NOMO-1 (cell line): Measurements from ENCODE around the gene RABGAP1L.

Experiments used
- DNase-seq, 2 experiments: peaks; one replicate each; lab custom pipeline; 2025; ENCODE audit not compliant: unreplicated experiment in 2 of 2; lab: John Stamatoyannopoulos, UW

The RABGAP1L gene

DNA sequence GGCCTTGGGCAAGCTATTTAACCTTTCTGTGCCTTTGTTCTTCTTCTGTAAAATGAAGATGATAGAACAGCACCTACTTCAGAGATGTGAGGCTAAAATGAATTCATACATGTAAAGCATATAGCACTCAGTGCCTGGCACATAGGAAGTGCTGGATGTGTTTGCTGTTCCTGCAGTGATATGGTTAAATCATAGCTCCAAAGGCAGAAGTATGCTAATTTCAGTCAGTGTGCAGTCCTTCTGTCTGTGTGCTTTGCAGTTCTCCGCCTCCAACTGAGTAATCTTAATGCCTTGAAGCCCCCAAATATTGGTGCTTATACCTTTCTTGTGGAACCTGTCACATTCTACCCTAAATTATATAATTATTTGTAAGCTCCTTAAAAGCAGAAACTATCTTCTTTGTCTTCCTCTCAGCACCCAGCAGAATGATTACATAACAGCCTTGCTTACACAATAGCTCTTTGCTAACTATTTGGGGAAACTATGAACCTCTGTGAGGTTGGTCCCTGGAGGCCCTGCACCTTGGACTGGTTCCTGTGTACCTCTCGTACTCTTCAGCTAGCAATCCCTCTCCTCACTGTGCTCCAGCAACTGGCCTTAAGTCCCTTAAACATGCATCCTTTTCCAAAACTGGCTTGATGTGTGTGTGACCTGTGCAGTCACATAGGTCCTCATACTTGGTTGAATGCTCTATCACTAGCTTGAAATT lies 783.4 kb downstream of the RABGAP1L start:
- DNase-seq = peak; percentile 77 to 90

DNA sequence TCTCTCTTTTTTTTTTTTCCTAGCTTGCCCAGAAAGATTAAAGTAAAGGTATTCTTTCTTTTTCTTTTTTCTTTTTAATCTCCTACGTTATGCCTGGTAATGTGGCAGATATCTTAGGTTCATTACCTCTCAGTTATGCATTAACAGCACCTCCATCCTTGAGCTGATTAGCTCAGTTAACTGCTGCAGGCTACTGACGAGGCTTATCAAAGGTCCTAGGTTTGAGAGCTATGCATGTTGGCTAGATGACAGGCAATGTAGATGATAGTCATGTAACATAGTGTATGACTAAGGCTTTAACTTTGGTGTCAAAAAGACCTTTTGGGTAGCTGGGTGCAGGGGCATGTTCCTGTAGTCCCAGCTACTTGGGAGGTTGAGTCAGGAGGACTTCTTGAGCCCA lies 786.7 kb downstream of the RABGAP1L start:
- no peak for DNase-seq

DNA sequence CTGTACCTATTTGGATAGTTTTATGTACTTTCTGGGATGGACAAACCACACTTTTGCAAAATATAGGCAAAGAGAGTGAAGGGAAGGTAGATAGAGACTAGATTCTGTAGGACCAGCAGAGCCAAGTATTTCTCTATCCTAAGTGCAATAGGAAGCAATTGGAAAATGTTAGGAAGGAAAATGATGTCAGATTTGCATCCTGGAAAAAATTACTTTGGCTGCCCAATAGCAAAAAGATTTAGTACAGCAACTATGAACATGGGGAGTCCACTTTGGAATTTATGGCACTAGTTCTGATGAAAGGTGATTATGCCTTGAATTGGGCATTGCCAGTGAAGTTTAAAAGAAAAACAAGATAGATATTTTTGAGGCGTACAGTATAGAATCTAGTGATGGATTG lies 789.7 kb downstream of the RABGAP1L start:
- DNase-seq = no peak

DNA sequence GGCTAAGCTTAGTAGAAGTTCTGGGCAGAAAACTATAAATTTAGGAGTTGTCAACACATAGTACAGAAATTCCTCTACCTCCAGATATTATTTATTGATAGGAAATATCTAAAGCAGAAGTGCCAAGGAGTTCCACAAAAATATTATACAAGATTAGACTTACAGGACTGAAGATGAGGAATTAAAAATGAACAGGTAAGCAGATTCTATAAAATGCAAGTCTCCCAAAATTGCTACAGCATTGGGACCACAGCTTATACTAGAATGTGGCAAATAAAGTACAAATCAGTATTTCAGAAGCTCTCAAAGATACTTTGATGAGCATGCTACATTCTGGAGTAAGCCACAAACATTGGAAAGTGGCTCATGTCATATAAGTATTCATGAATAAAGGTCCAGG lies 790.3 kb downstream of the RABGAP1L start:
- no peak for DNase-seq

DNA sequence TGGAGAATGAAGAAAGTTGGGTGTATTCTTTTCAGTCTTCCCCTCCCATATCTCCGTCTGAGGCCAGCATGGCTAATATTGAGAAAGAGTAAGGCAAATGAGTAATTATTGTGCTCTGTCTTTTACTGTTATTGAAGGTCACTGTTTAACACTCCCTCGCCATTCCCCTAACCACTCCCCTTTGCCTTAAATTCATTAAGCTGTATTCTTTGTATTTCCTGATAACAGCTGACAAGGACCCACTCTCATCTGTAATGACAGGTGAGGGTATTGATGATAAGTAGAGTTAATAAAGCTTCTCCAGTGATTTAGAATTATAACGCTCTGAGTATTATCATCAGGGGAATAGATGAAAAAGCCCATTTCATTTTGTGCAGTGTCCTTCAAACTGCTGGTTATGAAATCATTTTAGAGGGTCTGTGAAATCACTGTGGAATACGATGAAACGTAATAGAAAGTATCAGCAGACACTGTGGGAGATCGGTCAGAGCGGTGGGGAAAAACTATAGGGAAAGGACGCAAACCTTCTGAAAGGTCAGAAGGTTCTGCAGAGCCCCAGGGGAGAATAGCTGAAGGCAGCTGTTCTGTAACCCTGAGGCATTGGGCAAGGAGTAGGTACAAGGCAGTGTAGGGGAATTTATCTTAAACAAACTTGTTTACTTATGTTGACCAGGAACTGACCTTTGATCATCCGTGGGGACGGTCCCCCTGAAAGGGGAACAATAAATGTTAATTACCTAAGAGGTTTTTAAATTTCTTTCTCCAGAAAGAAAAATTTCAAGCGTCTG lies 794.2 kb downstream of the RABGAP1L start:
- DNase-seq = peak in 1 of 2 experiments; percentile 16

DNA sequence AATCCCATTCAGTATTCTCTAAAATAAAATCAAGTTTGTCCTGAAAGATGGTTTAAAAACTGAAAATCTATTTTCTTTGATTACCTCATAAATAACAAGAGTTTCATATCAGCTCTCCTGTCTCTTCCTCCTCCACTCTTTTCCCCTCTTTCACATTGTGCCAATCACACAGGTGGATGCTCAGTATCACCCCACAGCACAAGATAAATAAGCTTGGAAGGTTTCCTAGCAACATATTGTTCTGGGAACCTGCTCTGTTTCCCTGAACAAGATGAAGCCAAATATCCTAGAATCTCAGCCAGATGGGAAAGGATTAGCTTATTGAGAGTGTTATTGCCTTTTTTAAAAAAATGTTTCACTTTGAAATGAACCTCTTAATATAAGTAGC lies 794.7 kb downstream of the RABGAP1L start:
- DNase-seq = no peak

DNA sequence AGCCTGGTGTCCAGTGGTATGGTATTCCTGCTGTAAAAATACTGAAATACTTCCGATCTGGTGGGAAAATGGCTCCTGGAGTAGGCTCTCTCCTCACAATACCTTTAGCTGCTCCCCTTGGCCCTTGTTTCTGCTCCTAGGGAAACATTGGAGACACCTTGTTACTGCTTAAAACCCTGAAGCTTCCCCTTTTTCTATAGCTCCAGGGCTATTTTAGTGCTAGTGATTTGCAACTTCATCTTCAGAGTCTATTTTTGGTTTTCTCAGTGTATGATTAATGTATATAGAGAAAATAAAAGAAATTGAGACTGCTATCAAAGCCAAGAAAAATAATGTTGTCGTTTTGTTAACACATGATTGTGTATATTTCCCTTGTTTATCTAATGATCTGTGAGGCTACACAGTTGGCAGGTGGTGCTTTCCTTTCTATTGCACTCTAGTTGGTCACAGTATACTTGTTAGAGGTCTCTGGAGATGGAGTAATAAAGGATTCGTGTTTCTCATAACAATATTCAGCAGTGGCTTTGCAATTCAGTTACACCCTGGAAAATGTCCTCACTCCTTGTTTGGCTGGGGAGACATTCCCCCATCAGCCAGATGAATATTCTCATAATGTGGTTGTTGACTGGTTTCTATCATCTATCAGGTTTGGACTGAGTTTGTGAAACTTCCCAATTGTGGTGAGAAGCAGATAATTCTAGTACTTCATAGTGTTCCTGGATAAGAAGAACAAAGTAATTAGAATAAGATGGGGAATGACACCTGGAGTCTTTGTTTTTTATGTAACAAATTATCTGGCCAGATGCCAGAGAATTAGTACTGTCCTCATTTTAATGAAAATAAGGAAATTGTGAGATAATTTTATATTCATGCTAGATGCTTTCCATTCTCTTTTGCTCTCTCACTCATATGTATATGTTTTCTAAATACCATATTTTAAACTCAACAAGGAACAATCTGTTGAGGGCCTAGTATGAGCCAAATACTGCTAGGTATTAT lies 795.6 kb downstream of the RABGAP1L start:
- DNase-seq = peak; percentile 50 to 80

DNA sequence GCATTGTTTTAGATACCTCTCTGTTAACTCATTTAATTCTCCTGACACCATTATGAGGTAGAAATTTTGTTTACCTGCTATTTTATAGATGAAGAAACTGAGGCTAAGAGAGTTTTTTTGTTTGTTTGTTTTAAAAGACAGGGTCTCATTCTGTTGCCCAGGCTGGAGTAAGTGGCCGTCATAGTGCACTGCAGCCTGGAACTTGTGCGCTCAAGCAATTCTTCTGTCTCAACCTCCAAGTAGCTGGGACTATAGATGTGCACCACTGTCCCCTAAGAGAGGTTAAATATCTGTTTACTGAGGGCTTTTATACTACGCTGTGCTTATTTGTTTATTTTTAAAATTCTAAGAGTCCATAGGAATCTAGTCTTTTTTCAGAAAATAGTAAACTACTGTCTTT lies 796.8 kb downstream of the RABGAP1L start:
- no peak for DNase-seq

DNA sequence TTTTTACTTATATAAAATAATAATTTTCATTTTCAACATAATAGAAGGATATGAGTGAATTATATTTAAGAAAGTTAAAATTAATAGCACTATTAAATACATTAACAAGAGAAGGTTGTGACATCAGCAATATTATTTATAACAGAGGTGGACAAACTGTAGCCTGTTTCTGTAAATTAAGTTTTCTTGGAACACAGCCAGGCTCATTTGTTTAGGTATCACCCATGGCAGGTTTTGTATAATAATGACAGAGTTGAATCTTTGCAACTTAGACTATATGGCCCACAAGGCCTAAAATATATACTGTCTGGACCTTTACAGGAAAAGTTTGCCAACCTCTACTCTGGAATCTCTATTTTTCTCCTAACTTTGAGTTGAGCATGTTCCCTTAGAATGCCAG lies 797.7 kb downstream of the RABGAP1L start:
- DNase-seq = no peak

DNA sequence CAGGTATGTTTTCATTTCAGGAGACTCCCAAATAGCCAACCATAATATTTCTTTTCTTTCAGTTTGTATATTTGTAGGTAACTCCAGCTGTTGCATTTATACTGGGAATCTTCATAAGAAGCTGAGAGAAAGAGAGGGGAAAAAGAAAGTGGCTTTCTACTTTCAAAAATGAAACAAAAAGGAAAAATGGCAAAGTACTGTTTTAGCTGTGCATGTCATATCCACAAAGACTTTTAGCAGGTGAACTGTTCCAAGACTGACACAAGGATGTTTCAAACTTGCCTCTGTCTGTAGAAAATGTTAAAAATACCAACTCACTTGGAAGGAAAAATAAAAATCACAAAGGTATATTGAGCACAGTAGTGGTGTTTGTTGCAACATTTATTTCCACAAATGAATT lies 798.5 kb downstream of the RABGAP1L start:
- no peak for DNase-seq

DNA sequence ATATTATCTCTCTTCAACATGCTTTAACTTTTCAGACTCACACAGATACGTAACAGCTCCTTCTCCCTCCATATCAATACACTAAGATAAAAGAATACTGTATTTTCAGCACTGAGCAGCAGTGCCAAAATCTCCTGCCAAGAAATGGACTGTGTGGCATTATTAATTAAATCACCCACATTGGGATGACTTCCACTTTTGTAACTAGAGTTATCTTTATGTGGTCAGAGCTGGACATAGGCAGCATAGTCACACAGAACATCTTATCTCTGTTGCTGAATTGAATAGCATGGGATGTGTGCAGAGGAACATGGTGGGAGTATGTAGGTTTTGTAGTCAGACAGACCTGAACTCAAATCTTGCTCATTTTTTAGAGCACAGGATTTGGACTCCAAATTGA lies 799.1 kb downstream of the RABGAP1L start:
- DNase-seq = no peak

DNA sequence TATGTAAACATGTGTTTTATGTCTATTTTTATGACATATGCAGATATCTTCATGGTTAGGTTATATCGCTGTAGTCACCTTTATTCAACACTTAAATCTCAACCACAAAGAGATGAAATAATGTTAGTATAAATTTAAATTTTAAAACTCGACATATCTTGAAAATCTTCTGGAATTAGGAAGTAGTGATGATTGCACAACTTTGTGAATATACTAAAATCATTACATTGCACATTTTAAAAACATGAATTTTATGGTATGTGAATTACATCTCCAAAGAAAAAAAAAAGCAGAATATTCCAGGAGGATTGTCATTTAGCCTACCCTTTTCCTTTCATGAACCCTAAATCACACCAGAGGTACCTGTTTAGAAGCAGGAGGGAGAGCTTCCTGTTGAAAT lies 801.0 kb downstream of the RABGAP1L start:
- peak in 1 of 2 experiments; percentile 29 for DNase-seq

DNA sequence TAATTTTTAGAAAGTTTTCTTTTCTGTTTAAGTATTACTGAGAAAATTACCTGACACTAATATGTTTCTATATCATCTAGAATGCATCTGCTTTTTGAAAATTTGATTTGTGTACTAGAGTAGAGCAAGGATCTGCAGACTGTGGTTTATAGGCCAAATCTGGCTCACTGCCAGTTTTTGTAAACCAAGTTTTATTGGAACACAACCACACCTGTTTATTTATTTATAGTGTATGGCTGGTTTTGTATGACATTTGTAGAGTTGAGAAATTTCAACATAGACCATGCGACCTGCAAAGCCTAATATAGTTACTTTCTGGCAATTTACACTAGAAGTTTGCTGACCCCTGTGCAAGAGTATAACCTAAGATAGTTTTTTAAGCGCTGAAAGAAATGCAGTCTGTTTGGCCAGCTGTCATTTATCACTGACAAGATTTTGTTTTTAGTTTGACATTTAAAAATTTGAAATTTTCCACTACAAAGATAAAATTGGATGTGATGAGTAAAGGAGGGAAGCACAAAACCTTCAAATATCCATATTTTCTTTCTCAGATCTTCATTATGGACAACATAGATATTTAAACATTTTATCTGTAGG lies 804.3 kb downstream of the RABGAP1L start:
- DNase-seq = no peak

DNA sequence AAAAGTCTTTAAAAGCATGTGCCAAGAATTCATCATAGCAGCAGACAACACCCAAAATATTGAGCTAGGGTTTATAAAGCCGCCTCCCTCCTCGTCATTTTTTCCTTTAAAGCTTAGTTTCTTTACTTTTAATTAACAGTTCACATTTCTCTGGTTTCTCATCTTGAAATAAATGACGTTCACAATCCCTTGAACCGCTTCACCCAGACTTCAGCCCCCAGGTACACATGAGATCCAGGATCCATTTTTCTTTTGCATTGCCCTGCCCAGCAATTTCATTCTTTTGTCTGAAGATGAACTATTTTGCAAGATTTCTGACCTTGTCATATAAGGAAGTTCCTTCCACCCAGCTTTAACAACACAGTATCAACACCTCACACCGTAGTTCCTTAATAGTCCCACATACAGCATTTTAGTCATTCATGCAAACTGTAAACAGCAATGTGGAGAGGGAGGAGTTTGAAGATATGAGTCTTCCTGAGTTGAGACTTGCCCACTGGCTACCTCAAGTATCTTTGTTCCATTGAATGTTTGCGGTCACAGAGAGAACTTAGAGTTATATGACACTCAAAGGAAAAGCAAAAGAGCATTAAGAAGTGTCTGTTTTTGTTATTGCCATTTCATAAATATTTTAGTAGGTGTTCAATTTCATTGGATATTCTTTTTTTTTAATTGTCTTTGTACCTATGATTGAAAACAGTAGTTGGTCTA lies 805.1 kb downstream of the RABGAP1L start:
- DNase-seq = peak; percentile 84 to 93

DNA sequence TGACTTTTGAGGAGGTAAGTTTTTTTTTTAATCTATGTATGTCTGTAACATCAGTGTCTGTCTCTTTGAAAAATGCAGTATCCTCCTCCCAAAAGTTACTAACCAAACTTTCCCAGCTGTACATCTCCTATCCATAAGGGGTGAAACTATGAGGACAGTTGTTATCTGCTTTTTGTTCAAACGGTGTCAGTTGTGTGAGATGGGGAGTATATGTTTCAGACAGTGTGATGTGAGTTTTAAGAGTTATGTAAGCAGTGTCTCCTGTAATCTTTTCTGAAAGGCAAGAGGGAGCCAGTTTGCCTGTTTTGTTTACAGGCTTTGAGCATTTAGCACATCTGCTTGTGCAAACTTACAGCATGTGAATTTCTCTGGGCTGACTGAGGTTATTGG lies 805.6 kb downstream of the RABGAP1L start:
- peak in 1 of 2 experiments; percentile 25 for DNase-seq

DNA sequence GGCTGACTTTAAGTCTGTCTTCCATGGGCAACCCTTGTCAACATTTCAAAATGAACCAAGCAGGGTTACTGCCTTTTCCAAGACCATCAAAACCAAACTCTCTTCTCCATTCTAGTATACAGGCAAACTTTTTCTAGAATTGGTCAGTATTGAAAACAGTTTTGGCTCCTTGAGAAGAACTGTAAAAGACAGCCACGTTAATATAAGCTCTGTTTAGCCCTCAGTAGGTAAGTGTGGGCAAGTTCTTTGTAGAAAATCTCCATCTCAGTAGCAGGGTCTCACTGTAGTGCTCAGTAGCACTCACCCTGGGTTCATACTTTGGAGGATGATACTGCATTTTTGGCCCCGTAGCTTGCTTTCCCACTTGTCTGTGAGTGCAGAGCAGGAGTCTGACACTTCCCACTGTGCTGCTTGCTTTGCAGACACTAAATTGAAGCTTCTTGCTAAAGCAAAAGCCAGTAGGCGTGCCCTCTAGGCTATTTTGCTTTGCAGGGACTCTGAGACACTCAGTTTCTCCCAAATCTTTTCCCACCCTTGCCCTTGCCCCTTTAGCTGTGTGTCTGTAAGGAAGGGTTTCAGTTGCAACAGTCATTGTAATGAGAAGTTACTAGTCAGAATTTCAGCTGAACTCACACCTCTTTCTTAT lies 806.2 kb downstream of the RABGAP1L start:
- peak in 1 of 2 experiments; percentile 40 for DNase-seq

DNA sequence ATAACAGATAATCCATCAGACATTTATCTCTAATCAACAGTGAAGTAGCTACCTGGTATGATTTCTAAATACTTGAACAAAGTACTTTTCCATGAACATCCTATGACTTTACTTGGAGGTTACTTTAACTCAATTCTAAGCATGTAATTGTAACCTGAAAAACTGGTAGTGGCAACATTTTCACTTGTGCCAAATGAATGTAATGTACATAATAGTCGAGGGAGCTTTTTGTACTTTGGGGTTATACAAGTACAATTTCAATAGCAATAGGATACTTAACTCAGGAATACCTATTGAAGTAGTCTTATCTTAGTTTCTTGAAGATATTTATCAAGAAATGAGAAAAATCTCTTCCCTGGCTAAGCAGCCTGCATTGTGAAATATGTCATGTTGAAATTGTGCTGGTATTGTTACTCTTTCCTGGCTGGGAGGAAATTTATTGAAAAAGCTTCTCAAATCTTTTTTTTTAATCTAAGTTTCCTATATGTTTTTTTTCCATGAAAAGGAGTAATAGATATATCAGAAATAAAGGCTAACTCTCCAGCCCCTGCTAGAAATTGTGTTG lies 806.8 kb downstream of the RABGAP1L start:
- DNase-seq = peak in 1 of 2 experiments; percentile 13

DNA sequence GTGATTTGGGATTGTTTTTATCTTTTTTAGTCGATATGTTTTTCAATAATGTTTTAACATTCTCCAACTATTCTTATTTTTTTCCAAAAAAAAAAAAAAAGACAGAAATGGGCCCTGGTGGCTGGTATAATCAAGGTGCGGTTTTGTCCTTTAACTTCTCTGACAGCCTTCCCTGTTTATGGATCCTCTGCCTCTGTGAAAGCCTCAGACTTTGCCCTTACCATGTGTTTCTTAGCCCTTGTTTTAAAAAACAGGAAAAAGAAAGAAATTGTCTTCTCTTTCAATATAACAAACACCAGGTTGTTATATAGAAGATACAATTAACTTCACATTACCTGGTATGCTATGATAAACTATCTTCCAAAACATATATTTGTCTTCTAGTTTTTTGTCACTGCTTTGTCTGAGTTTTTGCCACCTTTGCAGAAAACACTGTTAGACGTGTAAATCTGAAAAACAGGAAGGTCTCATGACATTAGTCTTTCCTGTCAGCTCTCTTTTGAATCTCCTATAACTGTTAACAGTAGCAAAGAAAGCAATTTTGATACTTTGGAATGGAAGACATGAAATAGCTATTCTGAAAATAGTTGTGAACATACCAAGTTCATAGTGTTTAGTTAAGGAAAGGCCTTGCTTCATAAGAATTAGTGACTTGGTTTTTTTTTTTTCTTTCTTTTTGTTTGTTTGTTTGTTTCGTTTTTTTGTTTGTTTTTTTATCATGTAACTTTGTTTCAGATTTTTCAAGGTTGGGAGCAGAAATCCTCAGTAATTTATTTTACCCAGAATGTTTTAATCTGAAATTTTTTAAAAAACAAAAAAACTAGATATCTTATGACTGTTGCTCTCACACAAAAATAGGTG lies 808.8 kb downstream of the RABGAP1L start:
- peak in 1 of 2 experiments; percentile 20 for DNase-seq
